HepG2 (cell line): ENCODE data around the gene SAPCD1. TPM values are rescaled to one million over a fixed set of nuclear protein-coding genes. Genes with fewer than 3 reads are reported as not detected.

ENCODE experiments used
- CEBPB ChIP-seq: IDR thresholded peaks from 2 replicates; pipeline ENCODE4 v1.6.1; 2011; ENCODE audit warnings: low read depth, low read length, improper control_type of control experiment, borderline replicate concordance
- CENPT ChIP-seq: sonication (generic); formaldehyde crosslinking; IDR thresholded peaks from 2 replicates; pipeline ENCODE4 v1.8.0; 2022; ENCODE audit warnings: low read depth, mild to moderate bottlenecking, moderate library complexity, missing genetic modification reagents
- FOXA1 ChIP-seq, 2 experiments: fragments of 450-650 bp in 1 of 2; sonication (generic) in 1 of 2; formaldehyde crosslinking in 1 of 2; IDR thresholded peaks; 2 replicates each; pipeline versions ENCODE4 v1.4.0 to v1.6.1; 2016 to 2020; ENCODE audit warnings: missing genetic modification reagents in 1 of 2
- GLI4 ChIP-seq: sonication (generic); formaldehyde crosslinking; IDR thresholded peaks from 2 replicates; pipeline ENCODE4 v1.5.1; 2020; ENCODE audit warnings: missing genetic modification reagents, mild to moderate bottlenecking, moderate library complexity, borderline replicate concordance
- HMG20B ChIP-seq: conservative IDR thresholded peaks from 2 replicates; pipeline ENCODE4 v1.6.1; 2016; ENCODE audit warnings: missing genetic modification reagents, missing compliant biosample characterization
- HNRNPH1 ChIP-seq: fragments of 200-400 bp; formaldehyde crosslinking; optimal IDR thresholded peaks from 2 replicates; pipeline ENCODE3; 2017; ENCODE audit warnings: mild to moderate bottlenecking, low read depth, low read length
- JUNB ChIP-seq: sonication (generic); formaldehyde crosslinking; IDR thresholded peaks from 2 replicates; pipeline ENCODE4 v1.8.0; 2022; ENCODE audit warnings: missing genetic modification reagents, mild to moderate bottlenecking, borderline replicate concordance
- KMT2B ChIP-seq: IDR thresholded peaks from 2 replicates; pipeline ENCODE4 v1.6.1; 2016; ENCODE audit warnings: missing genetic modification reagents, missing compliant biosample characterization
- MIER2 ChIP-seq: IDR thresholded peaks from 2 replicates; pipeline ENCODE4 v1.6.1; 2016; ENCODE audit warnings: missing biosample characterization, missing genetic modification reagents
- NBN ChIP-seq: fragments of 450-650 bp; conservative IDR thresholded peaks from 2 replicates; pipeline ENCODE4 v1.6.1; 2017
- POGZ ChIP-seq: sonication (generic); formaldehyde crosslinking; IDR thresholded peaks from 2 replicates; pipeline ENCODE4 v1.4.0; 2020; ENCODE audit warnings: mild to moderate bottlenecking, missing genetic modification reagents
- PRPF4 ChIP-seq: fragments of 200-400 bp; formaldehyde crosslinking; IDR thresholded peaks from 2 replicates; pipeline ENCODE4 v1.6.1; 2016; ENCODE audit warnings: low read length, low read depth; ENCODE audit not compliant: poor library complexity, severe bottlenecking
- SAFB2 ChIP-seq: sonication (generic); formaldehyde crosslinking; IDR thresholded peaks from 2 replicates; pipeline ENCODE4 v1.5.1; 2020; ENCODE audit warnings: missing genetic modification reagents, low read depth, mild to moderate bottlenecking, borderline replicate concordance
- SAP130 ChIP-seq: IDR thresholded peaks from 2 replicates; pipeline ENCODE4 v1.6.1; 2016; ENCODE audit warnings: low read depth
- STAT6 ChIP-seq: sonication (generic); formaldehyde crosslinking; IDR thresholded peaks from 2 replicates; pipeline ENCODE4 v1.4.0; 2020; ENCODE audit warnings: missing genetic modification reagents, mild to moderate bottlenecking, borderline replicate concordance
- TBL1XR1 ChIP-seq: fragments of 150-350 bp; IDR thresholded peaks from 2 replicates; pipeline ENCODE4 v1.6.1; 2014; ENCODE audit warnings: borderline replicate concordance, low read length; ENCODE audit not compliant: partially characterized antibody
- WIZ ChIP-seq: sonication (generic); formaldehyde crosslinking; IDR thresholded peaks from 2 replicates; pipeline ENCODE4 v1.5.1; 2020; ENCODE audit warnings: mild to moderate bottlenecking, missing genetic modification reagents
- ZNF24 ChIP-seq: fragments of 450-650 bp; IDR thresholded peaks from 2 replicates; pipeline ENCODE4 v1.6.1; 2017; ENCODE audit warnings: antibody characterized with exemption, mild to moderate bottlenecking
- ZNF33B ChIP-seq: sonication (generic); formaldehyde crosslinking; IDR thresholded peaks from 2 replicates; pipeline ENCODE4 v1.5.1; 2020; ENCODE audit warnings: mild to moderate bottlenecking, missing genetic modification reagents
- ZNF343 ChIP-seq: sonication (generic); formaldehyde crosslinking; IDR thresholded peaks from 2 replicates; pipeline ENCODE4 v1.4.0; 2020; ENCODE audit warnings: mild to moderate bottlenecking, missing genetic modification reagents
- polyA plus RNA-seq, 8 experiments: library from polyadenylated mRNA; depleted of rRNA in 3 of 8; stranded (reverse) in 7 of 8; unstranded in 1 of 8; fragments of >200 nt; fragmentation: Illumina TruSeq in 4 of 8; extraction: Trizol in 4 of 8; gene quantifications; 2 replicates each; pipeline versions ENCODE4 v1.2.1 to v1.2.3, GENCODE V29; 2011 to 2016; ENCODE audit warnings: low read depth in 4 of 8, missing spikeins in 1 of 8, mixed read lengths in 1 of 8; ENCODE audit not compliant: insufficient read depth in 1 of 8
- total RNA-seq, 5 experiments: library from RNA; depleted of rRNA; stranded (reverse); fragments of >200 nt; fragmentation: Illumina TruSeq; extraction: Trizol; gene quantifications; 2 replicates each; pipeline ENCODE4 v1.2.3, GENCODE V29; 2016; ENCODE audit warnings: low read depth in 1 of 5
- TF ChIP-seq, protein P1 (sequence below): sonication (generic); formaldehyde crosslinking; IDR thresholded peaks from 2 replicates; pipeline ENCODE4 v1.4.0; 2020; ENCODE audit warnings: missing genetic modification reagents
- TF ChIP-seq, protein P2 (sequence below): sonication (generic); formaldehyde crosslinking; IDR thresholded peaks from 2 replicates; pipeline ENCODE4 v1.8.0; 2022; ENCODE audit warnings: low read depth, missing genetic modification reagents
- TF ChIP-seq, protein P3 (sequence below): sonication (generic); formaldehyde crosslinking; IDR thresholded peaks from 2 replicates; pipeline ENCODE4 v1.5.0; 2020; ENCODE audit warnings: missing genetic modification reagents
- TF ChIP-seq, protein P4 (sequence below): IDR thresholded peaks from 2 replicates; pipeline ENCODE4 v1.6.1; 2016; ENCODE audit warnings: missing compliant biosample characterization, missing genetic modification reagents, borderline replicate concordance

SAPCD1 gene
- total and polyA plus RNA-seq, 2 of the 13 experiments (the other 11 are each of a cell fraction or from before 2014, with no cell fraction given), result 2.5 to 3.9 TPM

GRCh38 chr6:31729515-31729978 lies 32.9 kb upstream of the SAPCD1 start (continued):
- TF ChIP-seq ZNF33B (CRISPR knock-in tag) (no peak), PRPF4 (no peak), CEBPB (no peak), JUNB (CRISPR knock-in tag) (no peak), FOXA1 (IDR thresholded peaks at IDR 0.05) (no peak), FOXA1 (CRISPR knock-in tag; IDR thresholded peaks at IDR 0.05) (no peak; the same call in 1 of the 2 replicates), MIER2 (no peak; the same call in 1 of the 2 replicates), KMT2B (CRISPR knock-in tag) (peak; percentile 60), ZNF24 (no peak), NBN (no peak), HNRNPH1 (no peak), WIZ (CRISPR knock-in tag) (no peak), SAP130 (peak; percentile 79), TBL1XR1 (peak; percentile 46), STAT6 (CRISPR knock-in tag) (peak; percentile 26; the same call in 1 of the 2 replicates), GLI4 (CRISPR knock-in tag) (no peak; the same call in 1 of the 2 replicates), POGZ (CRISPR knock-in tag) (peak; percentile 27), CENPT (no peak), ZNF343 (peak; percentile 68; the same call in 1 of the 2 replicates), HMG20B (CRISPR knock-in tag) (0 out of 2 replicates have a peak, but pooled peaks have one; percentile 37), SAFB2 (CRISPR knock-in tag) (0 out of 2 replicates have a peak, but pooled peaks have one; percentile 52)
- TF ChIP-seq, protein P1, sequence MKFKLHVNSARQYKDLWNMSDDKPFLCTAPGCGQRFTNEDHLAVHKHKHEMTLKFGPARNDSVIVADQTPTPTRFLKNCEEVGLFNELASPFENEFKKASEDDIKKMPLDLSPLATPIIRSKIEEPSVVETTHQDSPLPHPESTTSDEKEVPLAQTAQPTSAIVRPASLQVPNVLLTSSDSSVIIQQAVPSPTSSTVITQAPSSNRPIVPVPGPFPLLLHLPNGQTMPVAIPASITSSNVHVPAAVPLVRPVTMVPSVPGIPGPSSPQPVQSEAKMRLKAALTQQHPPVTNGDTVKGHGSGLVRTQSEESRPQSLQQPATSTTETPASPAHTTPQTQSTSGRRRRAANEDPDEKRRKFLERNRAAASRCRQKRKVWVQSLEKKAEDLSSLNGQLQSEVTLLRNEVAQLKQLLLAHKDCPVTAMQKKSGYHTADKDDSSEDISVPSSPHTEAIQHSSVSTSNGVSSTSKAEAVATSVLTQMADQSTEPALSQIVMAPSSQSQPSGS, result peak; percentile 79
- TF ChIP-seq, protein P2, sequence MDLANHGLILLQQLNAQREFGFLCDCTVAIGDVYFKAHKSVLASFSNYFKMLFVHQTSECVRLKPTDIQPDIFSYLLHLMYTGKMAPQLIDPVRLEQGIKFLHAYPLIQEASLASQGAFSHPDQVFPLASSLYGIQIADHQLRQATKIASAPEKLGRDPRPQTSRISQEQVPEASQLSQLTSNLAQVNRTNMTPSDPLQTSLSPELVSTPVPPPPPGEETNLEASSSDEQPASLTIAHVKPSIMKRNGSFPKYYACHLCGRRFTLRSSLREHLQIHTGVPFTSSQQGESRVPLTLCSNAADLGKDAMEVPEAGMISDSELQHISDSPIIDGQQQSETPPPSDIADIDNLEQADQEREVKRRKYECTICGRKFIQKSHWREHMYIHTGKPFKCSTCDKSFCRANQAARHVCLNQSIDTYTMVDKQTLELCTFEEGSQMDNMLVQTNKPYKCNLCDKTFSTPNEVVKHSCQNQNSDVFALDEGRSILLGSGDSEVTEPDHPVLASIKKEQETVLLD (CRISPR knock-in tag), result peak; percentile 54
- TF ChIP-seq, protein P3, sequence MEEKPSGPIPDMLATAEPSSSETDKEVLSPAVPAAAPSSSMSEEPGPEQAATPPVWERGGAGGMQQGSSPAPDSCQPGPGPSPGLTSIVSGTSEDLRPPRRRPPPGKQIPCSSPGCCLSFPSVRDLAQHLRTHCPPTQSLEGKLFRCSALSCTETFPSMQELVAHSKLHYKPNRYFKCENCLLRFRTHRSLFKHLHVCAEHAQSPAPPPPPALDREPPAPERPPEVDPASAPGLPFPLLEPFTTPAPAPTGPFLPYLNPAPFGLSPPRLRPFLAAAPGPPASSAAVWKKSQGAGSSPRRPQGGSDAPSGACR, result no peak
- TF ChIP-seq, protein P4, sequence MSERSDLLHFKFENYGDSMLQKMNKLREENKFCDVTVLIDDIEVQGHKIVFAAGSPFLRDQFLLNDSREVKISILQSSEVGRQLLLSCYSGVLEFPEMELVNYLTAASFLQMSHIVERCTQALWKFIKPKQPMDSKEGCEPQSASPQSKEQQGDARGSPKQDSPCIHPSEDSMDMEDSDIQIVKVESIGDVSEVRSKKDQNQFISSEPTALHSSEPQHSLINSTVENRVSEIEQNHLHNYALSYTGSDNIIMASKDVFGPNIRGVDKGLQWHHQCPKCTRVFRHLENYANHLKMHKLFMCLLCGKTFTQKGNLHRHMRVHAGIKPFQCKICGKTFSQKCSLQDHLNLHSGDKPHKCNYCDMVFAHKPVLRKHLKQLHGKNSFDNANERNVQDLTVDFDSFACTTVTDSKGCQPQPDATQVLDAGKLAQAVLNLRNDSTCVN (CRISPR knock-in tag), result peak; percentile 46; the same call in 1 of the 2 replicates
